HFF-Myc (cell line): ENCODE data around the gene ALDH1A3.

Experiments used
- DNase-seq: peaks from one replicate; pipeline ENCODE4 v3.0.0-alpha.2; 2011; ENCODE audit warnings: low read depth; ENCODE audit errors: extremely low read depth
- H3K4me3 ChIP-seq: replicated peaks from 2 replicates; pipeline ENCODE4 v1.5.1; 2011; ENCODE audit warnings: low read depth, mild to moderate bottlenecking, control low read depth, low read length
- CTCF ChIP-seq: IDR thresholded peaks from 2 replicates; pipeline ENCODE4 v1.5.1; 2012; ENCODE audit warnings: mild to moderate bottlenecking, low read depth, low read length, control low read depth; ENCODE audit errors: missing control alignments

The ALDH1A3 gene

GRCh38 chr15:100836501-100836900, 43.1 kb upstream of the ALDH1A3 start:
- TF ChIP-seq CTCF = no peak
- no peak overlapping the region for H3K4me3 ChIP-seq
- DNase-seq = no peak

- DNase-seq = no peak
- H3K4me3 ChIP-seq = no peak overlapping the region
- no peak for TF ChIP-seq CTCF
Measured at GRCh38 chr15:100841426-100841825, 38.2 kb upstream of the ALDH1A3 start.

- no peak overlapping the region for H3K4me3 ChIP-seq
- DNase-seq = no peak
- TF ChIP-seq CTCF = no peak
Measured at GRCh38 chr15:100842756-100843730, 36.6 kb upstream of the ALDH1A3 start.

GRCh38 chr15:100844167-100844566, 35.5 kb upstream of the ALDH1A3 start:
- no peak for TF ChIP-seq CTCF
- no peak for DNase-seq

GRCh38 chr15:100844778-100845177, 34.9 kb upstream of the ALDH1A3 start:
- no peak overlapping the region for H3K4me3 ChIP-seq
- no peak for TF ChIP-seq CTCF
- no peak for DNase-seq

More at GRCh38 chr15:100844167-100844566, 35.5 kb upstream of the ALDH1A3 start:
- no peak overlapping the region for H3K4me3 ChIP-seq

- no peak for DNase-seq
- no peak for TF ChIP-seq CTCF
Measured at GRCh38 chr15:100847194-100847593, 32.4 kb upstream of the ALDH1A3 start.

More at GRCh38 chr15:100847194-100847593, 32.4 kb upstream of the ALDH1A3 start:
- no peak overlapping the region for H3K4me3 ChIP-seq
